Measurements from ENCODE around the gene DUSP1.

DNA sequence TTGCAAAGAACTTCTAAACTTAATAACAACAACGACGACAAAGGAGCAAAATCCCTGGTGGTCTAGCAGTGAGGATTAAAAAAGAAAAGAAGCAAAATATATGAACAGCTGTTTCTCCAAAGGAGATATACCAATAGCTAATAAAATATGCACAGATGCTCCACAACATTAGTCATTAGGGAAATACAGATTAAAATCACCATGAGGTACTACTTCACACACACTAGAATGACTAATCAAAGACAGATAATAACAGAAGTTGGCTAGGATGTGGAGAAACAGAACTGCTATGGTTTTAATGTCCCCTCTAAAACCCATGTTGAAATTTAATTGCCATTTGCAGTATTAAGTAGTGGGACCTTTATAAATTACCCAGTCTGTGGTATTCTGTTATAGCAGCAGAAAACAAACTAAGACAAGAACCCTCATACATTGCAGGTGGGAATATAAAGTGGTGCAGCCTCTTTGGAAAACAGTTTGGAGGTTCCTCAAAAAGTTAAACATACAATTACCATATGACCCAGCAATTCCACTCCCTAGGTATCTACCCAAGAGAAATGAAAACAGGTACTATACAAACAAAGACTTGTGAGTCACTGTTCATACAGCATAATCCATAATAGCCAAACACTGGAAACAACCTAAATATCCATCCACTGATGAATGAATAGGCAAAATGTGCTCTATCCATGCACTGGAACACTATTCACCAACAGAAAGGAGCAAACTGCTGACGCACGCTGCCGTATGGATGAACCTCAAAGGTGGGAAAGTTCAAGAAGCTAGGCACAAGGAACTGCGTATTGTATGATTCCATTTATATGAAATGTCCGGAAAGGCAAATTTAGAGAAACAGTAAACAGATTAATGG, 11.4 kb upstream of the DUSP1 start:
- TF ChIP-seq, protein P1, sequence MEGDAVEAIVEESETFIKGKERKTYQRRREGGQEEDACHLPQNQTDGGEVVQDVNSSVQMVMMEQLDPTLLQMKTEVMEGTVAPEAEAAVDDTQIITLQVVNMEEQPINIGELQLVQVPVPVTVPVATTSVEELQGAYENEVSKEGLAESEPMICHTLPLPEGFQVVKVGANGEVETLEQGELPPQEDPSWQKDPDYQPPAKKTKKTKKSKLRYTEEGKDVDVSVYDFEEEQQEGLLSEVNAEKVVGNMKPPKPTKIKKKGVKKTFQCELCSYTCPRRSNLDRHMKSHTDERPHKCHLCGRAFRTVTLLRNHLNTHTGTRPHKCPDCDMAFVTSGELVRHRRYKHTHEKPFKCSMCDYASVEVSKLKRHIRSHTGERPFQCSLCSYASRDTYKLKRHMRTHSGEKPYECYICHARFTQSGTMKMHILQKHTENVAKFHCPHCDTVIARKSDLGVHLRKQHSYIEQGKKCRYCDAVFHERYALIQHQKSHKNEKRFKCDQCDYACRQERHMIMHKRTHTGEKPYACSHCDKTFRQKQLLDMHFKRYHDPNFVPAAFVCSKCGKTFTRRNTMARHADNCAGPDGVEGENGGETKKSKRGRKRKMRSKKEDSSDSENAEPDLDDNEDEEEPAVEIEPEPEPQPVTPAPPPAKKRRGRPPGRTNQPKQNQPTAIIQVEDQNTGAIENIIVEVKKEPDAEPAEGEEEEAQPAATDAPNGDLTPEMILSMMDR (conservative IDR thresholded peaks at IDR 0.05; ENCODE audit: low read length): no peak
- no peak for TF ChIP-seq EZH2phosphoT487 (IDR thresholded peaks at IDR 0.05; ENCODE audit: borderline replicate concordance)
